Tibial nerve (tissue), 4 donors: Measurements from ENCODE around the gene USP44.

ENCODE experiments used
- CTCF ChIP-seq, 5 experiments: fragments of 200-600 bp in 3 of 5; fragments of 450-650 bp in 2 of 5; sonication (generic) in 3 of 5; IDR thresholded peaks; one replicate each; pipeline ENCODE4 v1.5.1; 2016 to 2019; ENCODE audit warnings: antibody characterized with exemption in 5 of 5, mild to moderate bottlenecking in 3 of 5, moderate library complexity in 2 of 5
- EP300 ChIP-seq, 2 donors: sonication (generic); formaldehyde crosslinking; IDR thresholded peaks; one replicate each; pipeline ENCODE4 v1.6.1; 2017; ENCODE audit warnings: antibody characterized with exemption in 2 of 2, mild to moderate bottlenecking in 1 of 2
- POLR2A ChIP-seq, 2 donors: fragments of 450-650 bp; IDR thresholded peaks; one replicate each; pipeline ENCODE4 v1.6.1; 2017; ENCODE audit warnings: antibody characterized with exemption in 2 of 2, mild to moderate bottlenecking in 2 of 2, moderate library complexity in 2 of 2

GRCh38 chr12:95551305-95551704 lies at the start of gene USP44:
- TF ChIP-seq CTCF (IDR thresholded peaks at IDR 0.05) (no peak), POLR2A (IDR thresholded peaks at IDR 0.05) (no peak), EP300 (IDR thresholded peaks at IDR 0.05) (no peak)
